Vagina (tissue), 2 donors: ENCODE data around the gene NLRP10.

Source experiments
- POLR2A ChIP-seq, 2 donors: fragments of 450-650 bp; IDR thresholded peaks; one replicate each; pipeline ENCODE4 v1.6.1; 2017; ENCODE audit warnings: antibody characterized with exemption in 2 of 2, mild to moderate bottlenecking in 2 of 2, moderate library complexity in 2 of 2
- POLR2AphosphoS5 ChIP-seq, 2 donors: sonication (generic); formaldehyde crosslinking; IDR thresholded peaks; one replicate each; pipeline ENCODE4 v1.9.0; 2017; ENCODE audit warnings: antibody characterized with exemption in 2 of 2, mild to moderate bottlenecking in 2 of 2, low read depth in 1 of 2; ENCODE audit not compliant: insufficient read depth in 1 of 2
- TF ChIP-seq, protein P1 (sequence below), 3 experiments: fragments of 450-650 bp in 2 of 3; fragments of 200-600 bp in 1 of 3; sonication (generic) in 1 of 3; IDR thresholded peaks; one replicate each; pipeline ENCODE4 v1.5.1; 2017 to 2019; ENCODE audit warnings: antibody characterized with exemption in 3 of 3, mild to moderate bottlenecking in 2 of 3, moderate library complexity in 2 of 3

DNA sequence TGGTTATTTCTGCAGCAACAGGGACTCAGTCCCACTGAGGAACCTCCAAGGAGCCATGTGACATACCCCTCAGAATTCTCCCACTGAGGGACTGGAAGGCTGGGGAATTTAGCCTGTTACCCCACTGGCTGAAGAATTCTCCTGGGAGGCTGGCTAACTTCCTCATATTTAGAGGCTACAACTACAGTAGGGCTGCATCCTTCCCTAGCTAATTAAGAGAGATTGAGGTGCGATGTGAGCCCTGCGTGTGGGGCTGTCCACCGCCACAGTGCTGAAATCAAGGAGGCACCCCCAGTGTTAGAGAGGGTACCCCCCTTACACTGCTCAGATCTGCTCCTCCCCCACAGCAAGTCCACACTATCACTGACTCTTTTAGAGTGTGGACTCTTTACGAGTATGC lies 43.0 kb upstream of the NLRP10 start:
- TF ChIP-seq, protein P1, sequence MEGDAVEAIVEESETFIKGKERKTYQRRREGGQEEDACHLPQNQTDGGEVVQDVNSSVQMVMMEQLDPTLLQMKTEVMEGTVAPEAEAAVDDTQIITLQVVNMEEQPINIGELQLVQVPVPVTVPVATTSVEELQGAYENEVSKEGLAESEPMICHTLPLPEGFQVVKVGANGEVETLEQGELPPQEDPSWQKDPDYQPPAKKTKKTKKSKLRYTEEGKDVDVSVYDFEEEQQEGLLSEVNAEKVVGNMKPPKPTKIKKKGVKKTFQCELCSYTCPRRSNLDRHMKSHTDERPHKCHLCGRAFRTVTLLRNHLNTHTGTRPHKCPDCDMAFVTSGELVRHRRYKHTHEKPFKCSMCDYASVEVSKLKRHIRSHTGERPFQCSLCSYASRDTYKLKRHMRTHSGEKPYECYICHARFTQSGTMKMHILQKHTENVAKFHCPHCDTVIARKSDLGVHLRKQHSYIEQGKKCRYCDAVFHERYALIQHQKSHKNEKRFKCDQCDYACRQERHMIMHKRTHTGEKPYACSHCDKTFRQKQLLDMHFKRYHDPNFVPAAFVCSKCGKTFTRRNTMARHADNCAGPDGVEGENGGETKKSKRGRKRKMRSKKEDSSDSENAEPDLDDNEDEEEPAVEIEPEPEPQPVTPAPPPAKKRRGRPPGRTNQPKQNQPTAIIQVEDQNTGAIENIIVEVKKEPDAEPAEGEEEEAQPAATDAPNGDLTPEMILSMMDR (IDR thresholded peaks at IDR 0.05), result no peak
- no peak for TF ChIP-seq POLR2A (IDR thresholded peaks at IDR 0.05)
- no peak for TF ChIP-seq POLR2AphosphoS5 (IDR thresholded peaks at IDR 0.05; ENCODE audit: insufficient read depth in 1 of 2, low read depth in 1 of 2)
